ENCODE measurements around the gene FKBP5.

FKBP5 gene

DNA sequence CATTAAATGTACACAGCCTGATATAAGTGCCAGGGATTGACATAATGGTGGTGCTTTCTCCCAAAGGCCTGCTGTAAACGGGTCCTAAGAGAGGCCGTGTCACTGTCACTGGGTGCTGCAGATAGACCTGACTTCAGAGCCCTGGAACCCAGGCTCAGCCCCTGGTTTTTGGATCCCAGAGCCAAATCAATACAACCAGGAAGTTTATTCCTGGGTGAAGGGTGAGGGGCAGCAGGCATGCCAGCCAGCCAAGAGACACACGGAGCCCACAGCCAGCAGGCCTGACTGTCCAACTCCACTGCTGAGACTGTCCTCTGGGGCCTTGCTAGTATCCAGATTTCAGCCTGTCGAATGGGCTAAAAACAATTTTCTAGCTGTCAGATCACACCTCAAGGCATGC lies 35.3 kb upstream of the FKBP5 start:
- peak overlapping the region; percentile 100 for H3K27ac ChIP-seq (ENCODE audit: low read depth in 2 of 2, low read length in 2 of 2)
- no peaks in the 10 kb centered on the region for H3K36me3 ChIP-seq (ENCODE audit: control insufficient read depth in 2 of 2, insufficient read depth in 2 of 2, low read length in 2 of 2)
- no peaks in the 10 kb centered on the region for H3K27me3 ChIP-seq (ENCODE audit: control insufficient read depth in 2 of 2, insufficient read depth in 2 of 2, low read length in 2 of 2)
- H3K4me3 ChIP-seq (ENCODE audit: low read length in 2 of 2) = no peak overlapping the region
- H3K9me3 ChIP-seq (ENCODE audit: control insufficient read depth in 2 of 2, low read length in 2 of 2) = no peaks in the 10 kb centered on the region
- peak overlapping the region; percentile 60 to 98 for H3K9ac ChIP-seq (ENCODE audit: low read depth in 1 of 2, low read length in 2 of 2)
- H3K4me1 ChIP-seq (ENCODE audit: control insufficient read depth in 2 of 2, insufficient read depth in 2 of 2, low read length in 2 of 2) = peaks cover 68 to 69% of the 10 kb centered on the region in 2 donors

DNA sequence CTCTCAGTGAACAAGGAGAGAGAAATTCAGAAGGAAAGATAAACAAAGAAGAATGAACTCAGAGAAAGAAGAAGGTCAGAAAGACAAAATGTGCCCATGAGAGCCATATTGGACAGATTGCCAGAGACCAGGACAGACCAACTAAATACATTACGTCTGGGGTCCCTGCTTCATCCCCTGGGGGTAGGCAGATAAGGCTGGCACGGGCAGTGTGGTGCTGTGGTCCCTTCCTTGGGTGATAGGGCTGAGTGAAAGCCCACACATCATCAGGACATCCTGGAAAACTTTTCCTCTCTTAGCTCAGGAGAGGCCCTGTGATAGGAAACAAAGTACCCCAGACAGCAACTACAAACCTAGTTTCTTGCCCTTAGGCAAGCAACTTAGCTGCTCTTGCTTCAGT lies 34.9 kb upstream of the FKBP5 start:
- H3K36me3 ChIP-seq (ENCODE audit: control insufficient read depth in 2 of 2, insufficient read depth in 2 of 2, low read length in 2 of 2) = no peaks in the 10 kb centered on the region

DNA sequence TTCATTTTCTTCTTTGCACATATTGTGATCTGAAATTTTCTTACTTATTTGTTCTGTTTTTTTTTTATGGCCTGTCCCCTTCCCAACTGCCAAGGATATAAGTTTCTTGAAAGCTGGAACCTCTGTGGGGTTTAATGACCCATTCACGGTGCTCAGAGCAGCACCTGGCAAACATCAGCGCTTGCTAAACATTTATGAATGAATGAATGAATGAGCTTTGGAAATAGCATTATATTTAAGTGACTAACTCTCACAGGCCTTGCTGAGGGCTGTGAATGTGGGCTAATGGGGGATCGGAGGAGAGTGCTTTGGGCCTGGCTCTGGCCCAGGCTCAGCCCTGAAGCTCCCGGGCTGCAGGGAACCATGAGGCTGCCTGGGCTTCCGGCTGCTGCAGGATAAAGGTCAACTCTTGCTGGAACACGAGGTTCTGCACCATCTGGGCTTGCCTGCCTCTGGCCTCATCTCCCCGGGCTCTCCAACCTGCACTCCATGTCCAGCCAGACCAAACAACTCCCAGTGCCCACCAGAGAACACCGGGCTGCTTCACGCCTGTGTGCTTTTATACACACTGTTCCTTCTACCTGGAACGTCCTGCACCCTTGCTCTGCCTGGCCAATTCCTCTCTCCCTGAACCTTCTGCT lies 33.5 kb upstream of the FKBP5 start:
- H3K27ac ChIP-seq (ENCODE audit: low read depth in 2 of 2, low read length in 2 of 2) = peak overlapping the region; percentile 45 to 74
- H3K27me3 ChIP-seq (ENCODE audit: control insufficient read depth in 2 of 2, insufficient read depth in 2 of 2, low read length in 2 of 2) = no peaks in the 10 kb centered on the region
- H3K9me3 ChIP-seq (ENCODE audit: control insufficient read depth in 2 of 2, low read length in 2 of 2) = no peaks in the 10 kb centered on the region
- H3K36me3 ChIP-seq (ENCODE audit: control insufficient read depth in 2 of 2, insufficient read depth in 2 of 2, low read length in 2 of 2) = peaks cover 0 to 1% of the 10 kb centered on the region in 2 donors
- H3K9ac ChIP-seq (ENCODE audit: low read depth in 1 of 2, low read length in 2 of 2) = peak overlapping the region in 1 of 2 donors; percentile 28
- H3K4me3 ChIP-seq (ENCODE audit: low read length in 2 of 2) = no peak overlapping the region
- peaks cover 55 to 56% of the 10 kb centered on the region in 2 donors for H3K4me1 ChIP-seq (ENCODE audit: control insufficient read depth in 2 of 2, insufficient read depth in 2 of 2, low read length in 2 of 2)

More for the DNA sequence above, 34.9 kb upstream of the FKBP5 start:
- no peaks in the 10 kb centered on the region for H3K27me3 ChIP-seq (ENCODE audit: control insufficient read depth in 2 of 2, insufficient read depth in 2 of 2, low read length in 2 of 2)
- H3K4me1 ChIP-seq (ENCODE audit: control insufficient read depth in 2 of 2, insufficient read depth in 2 of 2, low read length in 2 of 2) = peaks cover 65 to 66% of the 10 kb centered on the region in 2 donors
- H3K9ac ChIP-seq (ENCODE audit: low read depth in 1 of 2, low read length in 2 of 2) = peak overlapping the region in 1 of 2 donors; percentile 98
- peak overlapping the region; percentile 100 for H3K27ac ChIP-seq (ENCODE audit: low read depth in 2 of 2, low read length in 2 of 2)
- H3K4me3 ChIP-seq (ENCODE audit: low read length in 2 of 2) = no peak overlapping the region
- no peaks in the 10 kb centered on the region for H3K9me3 ChIP-seq (ENCODE audit: control insufficient read depth in 2 of 2, low read length in 2 of 2)

DNA sequence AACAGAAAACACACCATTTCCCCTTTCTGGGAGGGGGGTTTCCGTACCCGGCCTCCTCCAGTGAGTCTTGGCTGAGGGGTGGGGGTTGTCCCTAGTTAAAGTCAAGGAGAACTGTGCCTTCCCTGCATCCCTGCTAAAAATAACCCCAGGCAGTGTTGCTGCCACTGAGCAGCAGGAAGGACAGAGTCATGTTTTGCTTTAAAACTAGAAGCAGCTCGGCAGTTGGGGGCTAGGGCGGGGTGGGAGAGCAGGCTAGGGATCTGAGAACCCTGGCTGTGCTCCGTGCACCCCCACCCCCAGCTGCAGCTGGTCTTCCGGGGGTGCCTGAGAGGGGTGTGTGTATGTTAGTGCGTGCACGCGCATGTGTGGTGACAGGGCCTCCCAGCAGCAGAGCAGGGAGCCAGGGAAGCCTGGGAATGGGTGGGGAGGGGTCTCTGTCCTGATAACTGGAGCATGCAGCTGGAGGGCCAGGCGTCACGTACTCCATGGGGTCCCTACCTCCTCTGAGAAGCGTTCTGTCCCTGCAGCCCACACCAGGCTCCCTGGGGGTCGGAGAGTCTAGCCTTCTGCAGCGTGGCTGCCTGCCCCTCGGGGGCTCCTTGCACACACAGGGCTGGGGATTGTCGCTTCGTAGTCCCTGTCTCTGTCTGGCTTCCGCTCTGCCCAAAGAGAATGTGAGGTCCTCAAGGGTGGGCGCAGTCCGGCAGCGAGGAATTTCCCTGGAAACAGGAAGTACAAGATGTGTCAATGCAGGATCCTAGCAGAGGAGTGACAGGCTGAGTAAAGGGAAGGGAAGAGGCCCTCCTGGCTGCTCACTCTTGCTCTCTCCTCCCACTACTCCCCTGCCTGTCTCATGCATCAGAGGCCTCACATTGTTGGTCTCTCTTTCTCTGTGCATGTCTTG lies 31.4 kb upstream of the FKBP5 start:
- peak overlapping the region; percentile 31 to 47 for H3K9ac ChIP-seq (ENCODE audit: low read depth in 1 of 2, low read length in 2 of 2)
- H3K27ac ChIP-seq (ENCODE audit: low read depth in 2 of 2, low read length in 2 of 2) = peak overlapping the region; percentile 63 to 68
- peaks cover 33 to 34% of the 10 kb centered on the region in 2 donors for H3K4me1 ChIP-seq (ENCODE audit: control insufficient read depth in 2 of 2, insufficient read depth in 2 of 2, low read length in 2 of 2)
- H3K9me3 ChIP-seq (ENCODE audit: control insufficient read depth in 2 of 2, low read length in 2 of 2) = no peaks in the 10 kb centered on the region
- H3K36me3 ChIP-seq (ENCODE audit: control insufficient read depth in 2 of 2, insufficient read depth in 2 of 2, low read length in 2 of 2) = peaks cover 0 to 2% of the 10 kb centered on the region in 2 donors
- peak overlapping the region in 1 of 2 donors; percentile 42 for H3K4me3 ChIP-seq (ENCODE audit: low read length in 2 of 2)
- no peaks in the 10 kb centered on the region for H3K27me3 ChIP-seq (ENCODE audit: control insufficient read depth in 2 of 2, insufficient read depth in 2 of 2, low read length in 2 of 2)

DNA sequence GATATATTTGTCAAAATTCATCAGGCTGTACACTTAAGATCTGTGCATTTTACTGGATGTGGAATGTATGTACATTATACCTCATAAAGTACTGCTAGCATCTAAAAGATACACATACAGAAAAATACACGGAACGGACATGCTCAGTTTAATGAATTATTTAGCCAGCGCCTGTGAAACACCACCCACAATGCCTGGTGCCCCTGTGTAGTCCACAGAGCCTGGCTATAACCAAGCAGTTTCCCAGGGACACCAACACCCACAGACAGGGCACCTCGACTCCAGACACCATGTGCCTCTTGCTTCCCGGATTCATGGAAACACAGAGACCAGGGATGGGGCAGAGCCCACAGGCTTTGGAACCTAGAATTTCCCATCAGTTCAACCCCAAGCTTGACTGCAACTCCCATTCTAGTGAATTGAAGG lies 30.7 kb upstream of the FKBP5 start:
- H3K36me3 ChIP-seq (ENCODE audit: control insufficient read depth in 2 of 2, insufficient read depth in 2 of 2, low read length in 2 of 2) = peaks cover 0 to 2% of the 10 kb centered on the region in 2 donors
- H3K9ac ChIP-seq (ENCODE audit: low read depth in 1 of 2, low read length in 2 of 2) = peak overlapping the region; percentile 22 to 47
- peak overlapping the region in 1 of 2 donors; percentile 9 for H3K4me3 ChIP-seq (ENCODE audit: low read length in 2 of 2)

DNA sequence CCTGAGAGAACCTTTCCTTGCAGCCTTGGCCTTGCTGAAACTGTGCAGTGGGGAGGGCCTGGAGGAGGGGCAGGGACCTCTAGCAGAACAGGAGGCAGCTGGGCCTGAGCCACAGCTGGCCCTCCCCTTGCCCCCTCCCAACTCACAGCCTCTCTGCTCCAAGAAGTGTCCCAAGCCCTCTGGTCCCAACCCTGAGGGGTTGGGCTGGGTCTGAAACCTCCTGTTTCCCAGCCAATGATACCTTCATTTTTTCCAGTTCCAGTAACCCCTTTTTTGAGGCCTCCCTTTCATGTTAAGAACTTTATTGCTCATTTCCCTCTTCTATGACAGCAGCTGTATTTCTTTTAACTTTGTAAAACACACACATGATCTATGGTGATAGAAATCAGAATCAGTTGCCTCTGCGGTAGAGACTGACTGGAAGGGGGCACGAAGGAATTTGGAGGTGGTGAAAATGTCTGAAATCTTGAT lies 30.2 kb upstream of the FKBP5 start:
- Histone ChIP-seq H3K36me3 (ENCODE audit: control insufficient read depth in 2 of 2, insufficient read depth in 2 of 2, low read length in 2 of 2) (peaks cover 0 to 2% of the 10 kb centered on the region in 2 donors), H3K4me1 (ENCODE audit: control insufficient read depth in 2 of 2, insufficient read depth in 2 of 2, low read length in 2 of 2) (peaks cover 23% of the 10 kb centered on the region in 2 donors), H3K4me3 (ENCODE audit: low read length in 2 of 2) (no peak overlapping the region), H3K9me3 (ENCODE audit: control insufficient read depth in 2 of 2, low read length in 2 of 2) (no peaks in the 10 kb centered on the region), H3K27ac (ENCODE audit: low read depth in 2 of 2, low read length in 2 of 2) (peak overlapping the region; percentile 63 to 68), H3K9ac (ENCODE audit: low read depth in 1 of 2, low read length in 2 of 2) (peak overlapping the region in 1 of 2 donors; percentile 22), H3K27me3 (ENCODE audit: control insufficient read depth in 2 of 2, insufficient read depth in 2 of 2, low read length in 2 of 2) (no peaks in the 10 kb centered on the region)

More for the DNA sequence above, 30.7 kb upstream of the FKBP5 start:
- no peaks in the 10 kb centered on the region for H3K9me3 ChIP-seq (ENCODE audit: control insufficient read depth in 2 of 2, low read length in 2 of 2)
- H3K4me1 ChIP-seq (ENCODE audit: control insufficient read depth in 2 of 2, insufficient read depth in 2 of 2, low read length in 2 of 2) = peaks cover 27 to 28% of the 10 kb centered on the region in 2 donors
- H3K27me3 ChIP-seq (ENCODE audit: control insufficient read depth in 2 of 2, insufficient read depth in 2 of 2, low read length in 2 of 2) = no peaks in the 10 kb centered on the region
- peak overlapping the region; percentile 63 to 68 for H3K27ac ChIP-seq (ENCODE audit: low read depth in 2 of 2, low read length in 2 of 2)

DNA sequence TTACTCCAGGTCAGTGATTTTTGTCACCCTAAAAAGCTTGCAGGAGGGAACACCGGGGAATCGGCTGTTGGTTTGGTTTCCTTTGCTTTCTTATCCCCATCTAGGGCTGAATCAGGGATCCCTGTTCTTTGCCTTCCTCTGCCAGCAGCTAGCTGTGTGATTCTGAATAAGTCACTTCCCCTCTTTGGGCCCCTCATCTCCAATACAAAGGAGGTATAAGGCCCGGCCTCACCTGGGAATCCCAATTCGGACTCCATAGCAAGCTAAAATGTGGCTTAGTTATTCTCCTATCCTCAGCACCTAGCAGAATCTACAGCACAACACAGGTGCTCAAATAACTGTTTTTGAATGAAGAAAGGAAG lies 29.6 kb upstream of the FKBP5 start:
- no peaks in the 10 kb centered on the region for H3K9me3 ChIP-seq (ENCODE audit: control insufficient read depth in 2 of 2, low read length in 2 of 2)
- H3K36me3 ChIP-seq (ENCODE audit: control insufficient read depth in 2 of 2, insufficient read depth in 2 of 2, low read length in 2 of 2) = peaks cover 0 to 2% of the 10 kb centered on the region in 2 donors
- H3K4me1 ChIP-seq (ENCODE audit: control insufficient read depth in 2 of 2, insufficient read depth in 2 of 2, low read length in 2 of 2) = peaks cover 17 to 22% of the 10 kb centered on the region in 2 donors
- peak overlapping the region in 1 of 2 donors; percentile 22 for H3K9ac ChIP-seq (ENCODE audit: low read depth in 1 of 2, low read length in 2 of 2)
- peak overlapping the region; percentile 63 to 68 for H3K27ac ChIP-seq (ENCODE audit: low read depth in 2 of 2, low read length in 2 of 2)
- no peak overlapping the region for H3K4me3 ChIP-seq (ENCODE audit: low read length in 2 of 2)
- H3K27me3 ChIP-seq (ENCODE audit: control insufficient read depth in 2 of 2, insufficient read depth in 2 of 2, low read length in 2 of 2) = no peaks in the 10 kb centered on the region

DNA sequence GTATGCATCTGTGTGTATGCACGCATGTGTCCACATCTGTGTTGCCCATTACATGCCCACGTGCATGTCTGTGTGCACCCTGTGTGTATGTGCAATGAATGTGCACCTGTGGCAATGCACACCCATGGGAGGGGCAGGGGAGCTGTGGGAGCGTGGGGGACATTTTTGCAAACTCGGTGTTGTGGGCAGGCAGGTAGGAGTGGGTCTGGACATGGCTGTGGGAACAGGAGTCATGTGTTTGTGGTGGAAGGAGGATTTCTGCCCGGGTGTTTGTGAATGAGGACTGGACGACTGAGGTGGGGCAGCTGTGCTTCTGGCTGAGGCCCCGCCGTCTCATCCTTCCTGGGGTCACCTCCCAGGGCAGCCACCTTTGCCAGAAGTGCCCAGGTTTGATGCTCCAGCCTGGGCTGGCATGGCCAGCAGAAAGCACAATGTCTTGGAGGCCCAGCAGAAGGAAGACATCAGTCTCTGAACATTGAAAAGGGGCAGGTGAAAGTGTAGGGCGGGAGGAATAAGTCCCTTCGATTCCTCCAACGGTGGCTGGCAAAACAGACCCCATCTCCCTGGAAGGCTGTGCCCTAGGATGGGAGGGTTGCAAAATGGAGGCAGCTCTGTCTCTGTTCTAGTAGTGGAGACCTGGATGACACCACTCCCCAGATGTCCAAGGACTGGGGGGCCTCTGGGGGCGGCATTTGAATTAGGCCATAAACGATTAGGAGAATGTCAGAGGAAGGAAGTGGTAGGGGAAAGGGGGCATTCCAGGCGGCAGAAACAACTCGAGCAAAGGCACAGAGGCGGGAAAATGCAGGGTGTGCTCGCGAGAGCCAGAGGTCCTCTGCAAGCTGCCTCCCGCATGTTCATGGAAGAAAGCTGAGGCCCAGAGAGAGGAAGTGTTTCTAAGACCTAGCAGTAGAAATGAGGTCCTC lies 29.0 kb upstream of the FKBP5 start:
- Histone ChIP-seq H3K27ac (ENCODE audit: low read depth in 2 of 2, low read length in 2 of 2) (no peak overlapping the region), H3K9ac (ENCODE audit: low read depth in 1 of 2, low read length in 2 of 2) (no peak overlapping the region)

DNA sequence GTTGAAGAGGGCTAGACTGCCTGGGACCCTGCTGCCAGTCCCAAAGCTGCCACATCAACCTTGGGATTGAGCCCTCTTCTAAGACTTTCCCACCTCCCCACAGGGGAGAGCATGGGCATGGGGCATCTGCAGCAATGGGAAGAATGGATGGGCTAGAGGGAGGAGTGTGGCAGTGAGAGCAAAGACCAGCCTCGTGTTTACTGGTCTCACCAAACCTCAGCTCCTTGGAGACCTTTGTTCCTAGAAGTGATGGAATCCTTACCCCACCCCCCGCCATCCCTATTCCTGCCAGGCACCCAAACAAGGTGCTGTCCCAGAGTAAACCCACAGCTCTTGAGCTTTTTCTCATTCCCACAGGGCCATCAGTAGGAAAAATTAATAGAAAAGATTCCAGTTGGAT lies 28.1 kb upstream of the FKBP5 start:
- Histone ChIP-seq H3K9ac (ENCODE audit: low read depth in 1 of 2, low read length in 2 of 2) (no peak overlapping the region), H3K27ac (ENCODE audit: low read depth in 2 of 2, low read length in 2 of 2) (no peak overlapping the region), H3K36me3 (ENCODE audit: control insufficient read depth in 2 of 2, insufficient read depth in 2 of 2, low read length in 2 of 2) (peaks cover 0 to 2% of the 10 kb centered on the region in 2 donors), H3K4me3 (ENCODE audit: low read length in 2 of 2) (no peak overlapping the region), H3K4me1 (ENCODE audit: control insufficient read depth in 2 of 2, insufficient read depth in 2 of 2, low read length in 2 of 2) (peaks cover 4 to 15% of the 10 kb centered on the region in 2 donors), H3K9me3 (ENCODE audit: control insufficient read depth in 2 of 2, low read length in 2 of 2) (no peaks in the 10 kb centered on the region), H3K27me3 (ENCODE audit: control insufficient read depth in 2 of 2, insufficient read depth in 2 of 2, low read length in 2 of 2) (no peaks in the 10 kb centered on the region)

More for the DNA sequence above, 29.0 kb upstream of the FKBP5 start:
- H3K4me1 ChIP-seq (ENCODE audit: control insufficient read depth in 2 of 2, insufficient read depth in 2 of 2, low read length in 2 of 2) = peaks cover 13 to 22% of the 10 kb centered on the region in 2 donors
- H3K9me3 ChIP-seq (ENCODE audit: control insufficient read depth in 2 of 2, low read length in 2 of 2) = no peaks in the 10 kb centered on the region
- H3K27me3 ChIP-seq (ENCODE audit: control insufficient read depth in 2 of 2, insufficient read depth in 2 of 2, low read length in 2 of 2) = no peaks in the 10 kb centered on the region
- H3K36me3 ChIP-seq (ENCODE audit: control insufficient read depth in 2 of 2, insufficient read depth in 2 of 2, low read length in 2 of 2) = peaks cover 0 to 2% of the 10 kb centered on the region in 2 donors
- H3K4me3 ChIP-seq (ENCODE audit: low read length in 2 of 2) = no peak overlapping the region
